Fibroblast of pulmonary artery (primary cell): Measurements from ENCODE around the gene CA6.
"Not testable (repeated sequence)": the region's sequence is repeated elsewhere in the genome, so short reads cannot be mapped to it uniquely, and the experiment has no call there.

Experiments
- DNase-seq: peaks from one replicate; pipeline ENCODE4 v3.0.0-alpha.2; 2010; ENCODE audit warnings: low read depth
- H3K4me3 ChIP-seq: replicated peaks from 2 replicates; pipeline ENCODE4 v1.5.1; 2011; ENCODE audit warnings: low read depth, mild to moderate bottlenecking, control low read depth, low read length, moderate library complexity
- CTCF ChIP-seq: IDR thresholded peaks from 2 replicates; pipeline ENCODE4 v1.5.1; 2011; ENCODE audit warnings: mild to moderate bottlenecking, control low read depth, low read length, inconsistent platforms; ENCODE audit errors: missing control alignments

CA6 gene

GRCh38 chr1:8930116-8930515 is 15.6 kb upstream of the CA6 start:
- no peak for TF ChIP-seq CTCF
- no peak overlapping the region for H3K4me3 ChIP-seq
- DNase-seq: no peak

GRCh38 chr1:8937051-8937450 is 8.6 kb upstream of the CA6 start:
- H3K4me3 ChIP-seq, DNase-seq: not testable (repeated sequence)

- no peak for TF ChIP-seq CTCF
- DNase-seq: peak; percentile 25
- H3K4me3 ChIP-seq: no peak overlapping the region
These were observed 8.0 kb upstream of the CA6 start for GRCh38 chr1:8937701-8938100.

- no peak for TF ChIP-seq CTCF
- no peak overlapping the region for H3K4me3 ChIP-seq
- DNase-seq: no peak
These were observed 7.3 kb upstream of the CA6 start for GRCh38 chr1:8938232-8938999.

- no peak overlapping the region for H3K4me3 ChIP-seq
- TF ChIP-seq CTCF: no peak
- no peak for DNase-seq
These were observed 6.7 kb upstream of the CA6 start for GRCh38 chr1:8939000-8939265.

GRCh38 chr1:8939362-8939995 is 6.2 kb upstream of the CA6 start:
- no peak overlapping the region for H3K4me3 ChIP-seq
- no peak for TF ChIP-seq CTCF
- DNase-seq: no peak

GRCh38 chr1:8941906-8942305 is 3.8 kb upstream of the CA6 start:
- no peak overlapping the region for H3K4me3 ChIP-seq
- DNase-seq: peak; percentile 84
- TF ChIP-seq CTCF: no peak
